ENCODE results near the gene KDM4F. TPM values are rescaled to one million over a fixed set of nuclear protein-coding genes. Genes with fewer than 3 reads are reported as not detected.

KDM4F gene
- total RNA-seq, 4 donors from 2014 or later, result not detected

DNA sequence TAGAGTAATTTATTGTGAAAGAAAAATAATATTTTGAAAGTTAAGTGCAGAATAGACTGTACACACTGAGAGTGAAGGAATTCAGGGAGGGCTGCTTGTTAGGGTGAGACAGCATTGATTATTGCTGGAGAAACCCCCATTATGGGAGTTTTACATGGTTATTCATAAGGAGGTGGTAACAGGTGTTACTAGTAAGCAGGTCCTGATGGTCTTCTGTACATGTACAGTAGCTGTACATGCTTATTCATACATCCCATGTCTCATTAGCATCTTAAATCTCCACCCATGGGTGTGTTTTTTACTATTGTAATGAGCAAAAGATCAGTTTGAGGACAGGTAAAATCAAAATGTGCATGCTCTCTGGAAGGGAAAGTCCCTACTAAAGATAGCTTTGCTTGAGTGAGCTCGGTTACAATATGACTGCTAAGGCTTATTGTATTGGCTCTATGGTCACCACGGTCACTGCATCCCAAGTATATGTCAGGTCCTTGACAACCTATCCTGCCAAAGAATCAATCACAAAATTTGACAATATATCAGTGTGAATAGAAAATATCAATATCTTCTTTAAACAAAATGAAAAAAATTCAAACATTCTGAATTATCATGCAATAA is 6.2 kb downstream of the KDM4F start:
- no peak for TF ChIP-seq POLR2A (IDR thresholded peaks at IDR 0.05)
- TF ChIP-seq, protein P1, sequence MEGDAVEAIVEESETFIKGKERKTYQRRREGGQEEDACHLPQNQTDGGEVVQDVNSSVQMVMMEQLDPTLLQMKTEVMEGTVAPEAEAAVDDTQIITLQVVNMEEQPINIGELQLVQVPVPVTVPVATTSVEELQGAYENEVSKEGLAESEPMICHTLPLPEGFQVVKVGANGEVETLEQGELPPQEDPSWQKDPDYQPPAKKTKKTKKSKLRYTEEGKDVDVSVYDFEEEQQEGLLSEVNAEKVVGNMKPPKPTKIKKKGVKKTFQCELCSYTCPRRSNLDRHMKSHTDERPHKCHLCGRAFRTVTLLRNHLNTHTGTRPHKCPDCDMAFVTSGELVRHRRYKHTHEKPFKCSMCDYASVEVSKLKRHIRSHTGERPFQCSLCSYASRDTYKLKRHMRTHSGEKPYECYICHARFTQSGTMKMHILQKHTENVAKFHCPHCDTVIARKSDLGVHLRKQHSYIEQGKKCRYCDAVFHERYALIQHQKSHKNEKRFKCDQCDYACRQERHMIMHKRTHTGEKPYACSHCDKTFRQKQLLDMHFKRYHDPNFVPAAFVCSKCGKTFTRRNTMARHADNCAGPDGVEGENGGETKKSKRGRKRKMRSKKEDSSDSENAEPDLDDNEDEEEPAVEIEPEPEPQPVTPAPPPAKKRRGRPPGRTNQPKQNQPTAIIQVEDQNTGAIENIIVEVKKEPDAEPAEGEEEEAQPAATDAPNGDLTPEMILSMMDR (IDR thresholded peaks at IDR 0.05), result no peak
- Histone ChIP-seq H3K36me3 (no peaks in the 10 kb centered on the region), H3K4me1 (peaks cover 0 to 5% (median 0%) of the 10 kb centered on the region in 4 donors), H3K9me3 (no peaks in the 10 kb centered on the region), H3K4me3 (no peak overlapping the region), H3K27me3 (no peaks in the 10 kb centered on the region), H3K27ac (no peak overlapping the region)
- no peak for DNase-seq

DNA sequence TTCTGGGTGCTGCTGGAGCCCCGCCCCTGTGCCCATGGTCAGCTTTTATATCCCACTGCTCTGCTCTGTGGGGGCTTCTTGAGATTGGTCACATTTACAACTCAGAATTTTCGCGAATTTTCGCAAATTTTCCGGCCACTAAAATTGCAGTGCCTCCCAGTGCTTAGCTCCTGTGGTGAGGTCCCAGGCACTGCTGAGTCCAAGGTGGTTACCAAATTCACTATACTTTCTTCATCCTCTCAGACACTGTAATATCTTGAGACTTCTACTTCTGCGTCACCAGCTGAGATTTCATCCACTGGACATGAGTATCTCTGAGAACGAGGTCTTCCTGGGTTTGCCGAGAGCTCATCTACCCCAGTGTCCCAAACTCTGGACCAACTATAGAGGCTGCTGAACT is 8.7 kb downstream of the KDM4F start:
- no peak for TF ChIP-seq POLR2A (IDR thresholded peaks at IDR 0.05)
- TF ChIP-seq, protein P1 (IDR thresholded peaks at IDR 0.05), result no peak
- no peak for DNase-seq
- H3K27ac ChIP-seq, result no peak overlapping the region
- peaks cover 0 to 5% (median 0%) of the 10 kb centered on the region in 4 donors for H3K4me1 ChIP-seq
- no peaks in the 10 kb centered on the region for H3K36me3 ChIP-seq
- no peaks in the 10 kb centered on the region for H3K27me3 ChIP-seq
- H3K4me3 ChIP-seq, result no peak overlapping the region
- H3K9me3 ChIP-seq, result no peaks in the 10 kb centered on the region

DNA sequence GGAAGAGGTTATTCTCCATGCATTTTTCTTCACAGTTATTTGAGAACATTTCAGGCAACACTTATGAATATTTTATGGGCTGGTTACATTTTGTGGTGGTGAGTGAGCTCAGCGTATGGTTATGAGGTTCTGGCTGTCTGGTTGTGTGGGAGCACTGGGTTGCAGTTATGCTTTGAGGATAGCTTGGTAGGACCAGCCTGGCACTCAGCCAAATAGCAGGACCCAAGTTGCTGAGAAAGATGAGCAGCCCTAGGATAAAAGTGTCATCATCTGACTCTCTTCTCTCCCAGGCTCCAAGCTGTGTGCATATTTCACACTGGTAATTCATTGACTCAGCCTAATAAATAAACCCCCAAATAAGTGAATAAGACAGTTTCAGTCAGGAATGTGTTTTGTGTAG is 9.4 kb downstream of the KDM4F start:
- no peak for DNase-seq
- no peak for TF ChIP-seq POLR2A (IDR thresholded peaks at IDR 0.05)
- TF ChIP-seq, protein P1 (IDR thresholded peaks at IDR 0.05), result no peak
- H3K4me3 ChIP-seq, result no peak overlapping the region
- H3K4me1 ChIP-seq, result peaks cover 0 to 5% (median 0%) of the 10 kb centered on the region in 4 donors
- H3K27me3 ChIP-seq, result no peaks in the 10 kb centered on the region
- no peaks in the 10 kb centered on the region for H3K36me3 ChIP-seq
- no peaks in the 10 kb centered on the region for H3K9me3 ChIP-seq
- H3K27ac ChIP-seq, result no peak overlapping the region

DNA sequence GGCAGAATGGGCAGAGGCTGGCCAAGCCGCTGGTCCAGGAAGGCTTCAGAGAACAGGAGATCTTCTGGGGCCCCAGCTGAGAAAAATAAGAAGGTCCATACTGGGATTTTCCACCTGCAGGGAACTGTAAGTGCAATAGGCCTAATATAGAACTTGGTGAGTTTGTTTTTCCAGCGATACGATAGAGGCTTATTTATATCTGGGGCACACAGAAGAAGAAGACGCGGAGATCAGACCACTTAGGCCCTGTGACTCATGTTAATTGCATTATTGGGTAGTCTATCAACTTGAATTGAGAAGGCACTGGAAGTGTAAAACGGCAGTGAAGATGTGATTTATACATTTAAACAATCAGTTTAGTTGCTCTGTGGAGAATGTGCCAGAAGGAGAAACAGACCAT is 9.8 kb downstream of the KDM4F start:
- Histone ChIP-seq H3K4me3 (no peak overlapping the region), H3K9me3 (no peaks in the 10 kb centered on the region), H3K27ac (no peak overlapping the region), H3K4me1 (peaks cover 0 to 2% (median 0%) of the 10 kb centered on the region in 4 donors), H3K36me3 (no peaks in the 10 kb centered on the region), H3K27me3 (no peaks in the 10 kb centered on the region)
- DNase-seq, result no peak
- TF ChIP-seq, protein P1 (IDR thresholded peaks at IDR 0.05), result no peak

DNA sequence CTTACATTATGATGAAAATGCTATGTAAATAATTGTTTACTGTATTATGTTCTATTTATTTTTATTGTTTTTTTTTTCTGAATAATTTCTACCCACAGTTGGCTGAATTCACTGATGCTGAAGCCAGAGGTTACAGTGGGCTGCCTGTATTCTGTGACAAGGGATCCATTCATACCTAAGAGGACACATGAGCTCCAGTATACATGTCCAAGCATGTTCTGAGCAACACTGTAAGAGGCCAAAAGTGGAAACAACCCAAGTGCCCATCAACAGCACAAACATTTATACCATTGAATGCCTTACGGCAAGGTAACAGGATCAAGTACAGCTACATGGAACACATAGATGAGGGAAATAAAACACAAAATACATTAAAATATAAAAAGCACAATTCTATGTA is 16.1 kb downstream of the KDM4F start:
- Histone ChIP-seq H3K36me3 (no peaks in the 10 kb centered on the region), H3K27ac (no peak overlapping the region), H3K9me3 (no peaks in the 10 kb centered on the region), H3K27me3 (no peaks in the 10 kb centered on the region), H3K4me3 (no peak overlapping the region), H3K4me1 (peaks cover 0 to 16% (median 6%) of the 10 kb centered on the region in 4 donors)
- no peak for DNase-seq
- TF ChIP-seq, protein P1 (IDR thresholded peaks at IDR 0.05), result no peak
- no peak for TF ChIP-seq POLR2A (IDR thresholded peaks at IDR 0.05)

DNA sequence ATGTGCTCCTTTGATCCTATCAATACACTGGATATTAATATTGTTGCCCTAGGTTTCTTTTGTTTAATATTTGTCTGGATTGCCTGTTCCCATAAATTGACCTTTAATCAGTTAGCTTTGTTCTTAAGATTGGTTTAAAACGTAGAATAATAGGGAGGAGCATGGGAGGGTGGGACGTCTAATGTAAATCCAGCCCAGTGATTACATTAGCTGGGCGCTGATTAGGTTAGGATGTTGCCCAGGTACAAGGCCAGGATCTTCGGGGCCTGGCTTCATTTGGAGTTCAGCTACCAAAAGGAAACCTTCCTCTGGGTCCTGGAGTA is 17.5 kb downstream of the KDM4F start, which contains the start of gene SRSF8:
Gene SRSF8 (plus strand): TSS at position 204 of the 323 bp plus-strand sequence. CDS start 308 bp downstream, outside the sequence.
- peak within 1 kb of the TSS; percentile 68 to 95 (median 82) for H3K4me3 ChIP-seq
- H3K27ac ChIP-seq, result peak within 1 kb of the TSS; percentile 96 to 99 (median 98)
- H3K27me3 ChIP-seq, result no peaks in the 10 kb centered on the region
- H3K9me3 ChIP-seq, result no peaks in the 10 kb centered on the region
- no peak for DNase-seq
- H3K4me1 ChIP-seq, result peaks cover 0 to 16% (median 6%) of the 10 kb centered on the region in 4 donors
- TF ChIP-seq, protein P1 (IDR thresholded peaks at IDR 0.05), result no peak
- no peak for TF ChIP-seq POLR2A (IDR thresholded peaks at IDR 0.05)
- H3K36me3 ChIP-seq, result no peaks in the 10 kb centered on the region
